Testis (tissue), 3 donors: Measurements from ENCODE around the gene REV3L. TPM values are rescaled to one million over a fixed set of nuclear protein-coding genes. Genes with fewer than 3 reads are reported as not detected.

Experiments
- DNase-seq: peaks from one replicate; pipeline ENCODE4 v3.0.0-alpha.2; 2019
- H3K27ac ChIP-seq, 2 donors: fragments of 200-600 bp; sonication (generic); one replicate each; pipeline ENCODE4 v1.5.1; 2019
- H3K27me3 ChIP-seq: fragments of 200-600 bp; sonication (generic); one replicate; pipeline ENCODE4 v1.5.1; 2019
- H3K36me3 ChIP-seq: fragments of 200-600 bp; sonication (generic); one replicate; pipeline ENCODE4 v1.5.1; 2017; ENCODE audit warnings: low read depth; ENCODE audit errors: missing control alignments
- H3K4me1 ChIP-seq: fragments of 200-600 bp; sonication (generic); one replicate; pipeline ENCODE4 v1.5.1; 2019
- H3K4me3 ChIP-seq, 2 donors: fragments of 200-600 bp; sonication (generic); one replicate each; pipeline ENCODE4 v1.5.1; 2017 to 2019
- H3K9me3 ChIP-seq: fragments of 200-600 bp; sonication (generic); one replicate; pipeline ENCODE4 v1.5.1; 2017
- CTCF ChIP-seq, 3 experiments: fragments of 450-650 bp in 2 of 3; fragments of 200-600 bp in 1 of 3; sonication (generic) in 1 of 3; IDR thresholded peaks; one replicate each; pipeline ENCODE4 v1.5.1; 2016 to 2019; ENCODE audit warnings: antibody characterized with exemption in 3 of 3, mild to moderate bottlenecking in 2 of 3, moderate library complexity in 1 of 3
- POLR2A ChIP-seq: fragments of 450-650 bp; IDR thresholded peaks from one replicate; pipeline ENCODE4 v1.6.1; 2017; ENCODE audit warnings: antibody characterized with exemption, mild to moderate bottlenecking, moderate library complexity
- WGBS, 2 donors: methylation state at CpG; one replicate each; pipeline ENCODE4 v1.1.5; 2018; 5-methylcytosine and 5-hydroxymethylcytosine counted together
- intact Hi-C: fragments of 100-400 bp; cut with DNase I; formaldehyde crosslinking; loops from one replicate; pipeline ENCODE4 v1.15.1; 2023; ENCODE audit warnings: low total_unique reads
- polyA plus RNA-seq: library from polyadenylated mRNA; stranded (reverse); fragments of 350-450 nt; fragmentation: Illumina TruSeq; extraction: RNeasy Lipid Tissue Mini Kit (QIAGEN cat#74804); gene quantifications from one replicate; pipeline ENCODE4 v1.2.3, GENCODE V29; 2014; ENCODE audit warnings: low read depth, low replicate concordance; ENCODE audit not compliant: insufficient read depth
- total RNA-seq, 2 donors: library from RNA; depleted of rRNA; stranded (reverse); fragments of >200 nt; gene quantifications; one replicate each; pipeline ENCODE4 v1.2.3, GENCODE V29; 2016

Gene REV3L
- total and polyA plus RNA-seq, 3 donors from 2014 or later: 11.1 to 56.8 (median 48.8) TPM

GRCh38 chr6:111254779-111255166 is 228.2 kb downstream of the REV3L start:
- TF ChIP-seq CTCF (IDR thresholded peaks at IDR 0.05): no peak
- no peak for TF ChIP-seq POLR2A
- Histone ChIP-seq H3K9me3 (no peaks in the 10 kb centered on the region), H3K4me1 (no peaks in the 10 kb centered on the region), H3K27ac (no peak overlapping the region), H3K27me3 (no peaks in the 10 kb centered on the region), H3K4me3 (no peak overlapping the region), H3K36me3 (no peaks in the 10 kb centered on the region)
- intact Hi-C loops: loop anchor here (10.0 kb wide), 1 partner anchor 790 kb away; no protein-coding TSS in a partner anchor
- 82 to 90% methylated on average over 6 of the region's 6 CpGs for whole genome bisulfite sequencing, 2 donors
- DNase-seq: no peak

GRCh38 chr6:111254004-111254778 is 228.8 kb downstream of the REV3L start:
- TF ChIP-seq POLR2A: no peak
- intact Hi-C loops: loop anchor here (10.0 kb wide), 1 partner anchor 791 kb away; no protein-coding TSS in a partner anchor
- no peaks in the 10 kb centered on the region for H3K9me3 ChIP-seq
- no peaks in the 10 kb centered on the region for H3K27me3 ChIP-seq
- H3K4me1 ChIP-seq: no peaks in the 10 kb centered on the region
- H3K27ac ChIP-seq: no peak overlapping the region
- H3K36me3 ChIP-seq: no peaks in the 10 kb centered on the region
- no peak for DNase-seq
- no peak overlapping the region for H3K4me3 ChIP-seq
- WGBS, 2 donors: 78 to 85% methylated on average over 9 of the region's 9 CpGs

- H3K27ac ChIP-seq: no peak overlapping the region
- H3K4me1 ChIP-seq: no peaks in the 10 kb centered on the region
- H3K36me3 ChIP-seq: no peaks in the 10 kb centered on the region
- TF ChIP-seq POLR2A: no peak
- TF ChIP-seq CTCF (IDR thresholded peaks at IDR 0.05): no peak
- H3K4me3 ChIP-seq: no peak overlapping the region
- DNase-seq: no peak
- intact Hi-C loops: loop anchor here (10.0 kb wide), 1 partner anchor 792 kb away; no protein-coding TSS in a partner anchor
- H3K9me3 ChIP-seq: no peaks in the 10 kb centered on the region
- no peaks in the 10 kb centered on the region for H3K27me3 ChIP-seq
- WGBS, 2 donors: 88 to 89% methylated on average over 3 of the region's 3 CpGs
Observed at GRCh38 chr6:111252726-111253125, 230.3 kb downstream of the REV3L start.

- 62 to 67% methylated on average over 4 of the region's 4 CpGs for WGBS, 2 donors
- no peak overlapping the region for H3K27ac ChIP-seq
- H3K36me3 ChIP-seq: no peaks in the 10 kb centered on the region
- no peak overlapping the region for H3K4me3 ChIP-seq
- H3K9me3 ChIP-seq: no peaks in the 10 kb centered on the region
- H3K4me1 ChIP-seq: no peaks in the 10 kb centered on the region
- intact Hi-C loops: loop anchor here (10.0 kb wide), 1 partner anchor 794 kb away; no protein-coding TSS in a partner anchor
- no peak for DNase-seq
- H3K27me3 ChIP-seq: no peaks in the 10 kb centered on the region
- TF ChIP-seq POLR2A (no peak), CTCF (IDR thresholded peaks at IDR 0.05) (no peak)
Observed at GRCh38 chr6:111250791-111251354, 232.1 kb downstream of the REV3L start.

Other genes starting within 250 kb of the REV3L start
- gene TRAF3IP2, start 122.7 kb upstream of the REV3L start, total RNA-seq: 1 to 10 TPM; 8.5 to 9.4 TPM
- 9.5 TPM for gene TRAF3IP2, start 122.7 kb upstream of the REV3L start, polyA plus RNA-seq